T-helper 9 cell (primary cell): ENCODE data around the gene DNAH9.

Experiments
- DNase-seq: peaks from one replicate; pipeline ENCODE4 v3.0.0-alpha.2; 2020
- total RNA-seq, 2 donors: gene quantifications; one replicate each; lab custom pipeline; 2026; lab: John Stamatoyannopoulos, UW

DNAH9 gene, protein sequence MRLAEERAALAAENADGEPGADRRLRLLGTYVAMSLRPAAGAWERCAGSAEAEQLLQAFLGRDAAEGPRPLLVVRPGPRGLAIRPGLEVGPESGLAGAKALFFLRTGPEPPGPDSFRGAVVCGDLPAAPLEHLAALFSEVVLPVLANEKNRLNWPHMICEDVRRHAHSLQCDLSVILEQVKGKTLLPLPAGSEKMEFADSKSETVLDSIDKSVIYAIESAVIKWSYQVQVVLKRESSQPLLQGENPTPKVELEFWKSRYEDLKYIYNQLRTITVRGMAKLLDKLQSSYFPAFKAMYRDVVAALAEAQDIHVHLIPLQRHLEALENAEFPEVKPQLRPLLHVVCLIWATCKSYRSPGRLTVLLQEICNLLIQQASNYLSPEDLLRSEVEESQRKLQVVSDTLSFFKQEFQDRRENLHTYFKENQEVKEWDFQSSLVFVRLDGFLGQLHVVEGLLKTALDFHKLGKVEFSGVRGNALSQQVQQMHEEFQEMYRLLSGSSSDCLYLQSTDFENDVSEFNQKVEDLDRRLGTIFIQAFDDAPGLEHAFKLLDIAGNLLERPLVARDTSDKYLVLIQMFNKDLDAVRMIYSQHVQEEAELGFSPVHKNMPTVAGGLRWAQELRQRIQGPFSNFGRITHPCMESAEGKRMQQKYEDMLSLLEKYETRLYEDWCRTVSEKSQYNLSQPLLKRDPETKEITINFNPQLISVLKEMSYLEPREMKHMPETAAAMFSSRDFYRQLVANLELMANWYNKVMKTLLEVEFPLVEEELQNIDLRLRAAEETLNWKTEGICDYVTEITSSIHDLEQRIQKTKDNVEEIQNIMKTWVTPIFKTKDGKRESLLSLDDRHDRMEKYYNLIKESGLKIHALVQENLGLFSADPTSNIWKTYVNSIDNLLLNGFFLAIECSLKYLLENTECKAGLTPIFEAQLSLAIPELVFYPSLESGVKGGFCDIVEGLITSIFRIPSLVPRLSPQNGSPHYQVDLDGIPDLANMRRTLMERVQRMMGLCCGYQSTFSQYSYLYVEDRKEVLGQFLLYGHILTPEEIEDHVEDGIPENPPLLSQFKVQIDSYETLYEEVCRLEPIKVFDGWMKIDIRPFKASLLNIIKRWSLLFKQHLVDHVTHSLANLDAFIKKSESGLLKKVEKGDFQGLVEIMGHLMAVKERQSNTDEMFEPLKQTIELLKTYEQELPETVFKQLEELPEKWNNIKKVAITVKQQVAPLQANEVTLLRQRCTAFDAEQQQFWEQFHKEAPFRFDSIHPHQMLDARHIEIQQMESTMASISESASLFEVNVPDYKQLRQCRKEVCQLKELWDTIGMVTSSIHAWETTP (N-terminal part only)
- total RNA-seq = 0 reads per million in 2 donors

DNA sequence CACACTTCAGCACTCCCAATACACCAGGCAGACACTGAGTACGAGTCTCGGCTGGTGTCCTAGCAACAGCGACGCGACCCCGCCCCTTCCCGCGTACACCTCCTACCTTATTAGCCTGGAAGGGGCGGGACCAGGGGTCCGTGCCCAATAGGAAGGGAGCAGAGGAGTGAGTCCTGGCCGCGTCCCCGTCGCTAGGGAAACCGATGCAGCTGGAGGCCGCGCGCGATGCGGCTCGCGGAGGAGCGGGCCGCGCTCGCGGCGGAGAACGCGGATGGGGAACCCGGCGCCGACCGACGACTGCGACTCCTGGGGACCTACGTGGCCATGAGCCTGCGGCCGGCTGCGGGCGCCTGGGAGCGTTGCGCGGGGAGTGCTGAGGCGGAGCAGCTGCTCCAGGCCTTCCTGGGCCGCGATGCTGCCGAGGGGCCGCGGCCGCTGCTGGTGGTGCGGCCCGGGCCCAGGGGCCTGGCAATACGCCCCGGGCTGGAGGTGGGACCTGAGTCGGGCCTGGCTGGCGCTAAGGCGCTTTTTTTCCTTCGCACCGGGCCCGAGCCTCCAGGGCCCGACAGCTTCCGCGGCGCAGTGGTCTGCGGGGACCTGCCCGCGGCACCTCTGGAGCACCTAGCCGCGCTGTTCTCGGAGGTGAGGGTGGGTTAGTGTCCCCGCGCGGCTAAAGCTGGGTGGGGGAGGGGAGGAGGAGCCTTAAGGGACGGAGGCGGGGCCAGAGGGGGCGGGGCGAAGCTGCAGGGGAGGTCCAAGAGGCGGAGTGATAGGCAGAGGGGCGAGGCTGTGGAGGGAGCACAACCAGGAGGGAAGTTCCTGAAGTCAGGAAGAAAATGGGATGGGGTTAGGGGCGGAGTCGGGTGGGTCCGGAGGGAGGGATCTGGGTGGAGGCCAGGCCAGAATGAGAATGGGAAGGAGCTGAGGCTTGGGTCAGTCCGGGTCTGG lies at the start of gene DNAH9:
DNAH9 (plus strand) TSS at position 197 of the 948 bp plus-strand sequence; CDS start at position 226, 29 bp downstream.
- no peak for DNase-seq

DNA sequence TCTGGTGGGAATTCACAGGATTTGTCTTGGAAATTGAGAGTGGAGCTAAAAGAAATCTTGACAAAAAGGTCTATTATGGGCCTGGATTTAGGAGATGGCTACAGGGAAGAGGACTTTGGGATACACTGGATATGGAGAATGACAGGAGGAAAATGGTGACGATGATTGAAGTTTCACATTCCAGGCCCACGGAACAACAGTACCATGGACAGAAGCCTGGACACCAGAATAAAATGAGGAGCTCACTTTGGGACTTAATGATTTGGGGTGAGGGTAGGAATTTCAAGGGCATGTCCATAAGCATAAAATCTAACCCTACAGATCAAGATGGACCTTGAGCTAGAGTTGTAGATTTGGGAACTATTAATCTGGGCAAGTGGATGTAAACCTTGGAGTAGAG lies 47.8 kb upstream of the DNAH9 start:
- no peak for DNase-seq

DNA sequence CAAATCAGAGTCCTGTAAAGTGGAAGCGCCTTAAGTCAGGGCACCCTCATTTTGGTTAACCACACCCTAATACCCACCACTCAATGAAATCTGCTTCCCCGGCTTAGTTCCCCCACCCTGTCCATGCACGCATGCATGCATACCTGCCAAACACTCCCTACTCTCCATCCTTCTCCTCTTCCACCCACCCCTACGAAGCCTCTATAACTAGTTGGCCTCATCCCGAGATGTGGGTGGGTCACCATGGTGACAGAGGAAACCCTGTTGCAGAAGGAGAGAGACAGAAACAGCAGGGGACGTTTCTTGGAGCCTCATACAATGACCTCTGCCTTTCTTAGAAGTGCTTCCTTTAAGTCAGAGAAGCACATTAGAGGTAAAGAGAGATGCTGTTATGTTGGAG lies 46.8 kb upstream of the DNAH9 start:
- DNase-seq = no peak

DNA sequence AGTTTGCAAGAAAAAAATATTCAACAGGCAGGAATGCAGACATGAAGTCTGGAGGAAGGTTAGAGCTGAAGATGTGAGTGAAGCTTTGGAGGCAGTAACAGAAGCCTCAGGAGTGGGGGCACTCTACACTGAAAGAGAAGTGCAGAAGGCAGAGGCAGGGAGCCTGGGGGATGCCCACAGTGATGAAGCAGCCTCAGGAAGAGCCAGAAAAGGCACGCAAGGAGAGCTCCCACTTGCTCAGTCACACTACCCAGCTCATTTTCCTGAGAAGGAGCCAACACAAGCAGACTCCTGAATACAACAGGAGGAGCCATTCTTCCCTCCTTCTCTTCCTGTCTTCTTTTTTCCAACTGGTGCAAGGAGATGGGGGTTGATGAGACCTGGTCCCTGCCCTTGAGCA lies 45.1 kb upstream of the DNAH9 start:
- DNase-seq = no peak

DNA sequence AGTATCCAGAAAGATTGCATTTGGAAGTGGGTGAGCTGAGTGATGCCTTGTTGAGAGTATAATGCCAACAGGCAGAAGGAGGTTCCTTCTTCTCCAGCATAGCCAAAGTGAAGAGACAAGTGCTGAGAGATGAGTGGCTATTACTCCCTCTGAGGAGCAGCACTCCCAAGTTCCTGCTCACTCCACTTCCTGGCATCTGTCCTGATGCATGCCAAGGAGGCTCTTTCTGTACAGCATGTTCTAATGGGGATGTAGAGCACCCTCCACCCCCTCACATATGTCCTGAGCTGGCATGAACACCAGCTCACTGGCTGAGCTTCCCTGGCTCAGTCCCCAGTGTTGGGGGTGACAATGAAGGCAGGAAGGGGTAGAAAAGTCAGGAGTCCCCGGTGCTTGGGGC lies 44.2 kb upstream of the DNAH9 start:
- no peak for DNase-seq

DNA sequence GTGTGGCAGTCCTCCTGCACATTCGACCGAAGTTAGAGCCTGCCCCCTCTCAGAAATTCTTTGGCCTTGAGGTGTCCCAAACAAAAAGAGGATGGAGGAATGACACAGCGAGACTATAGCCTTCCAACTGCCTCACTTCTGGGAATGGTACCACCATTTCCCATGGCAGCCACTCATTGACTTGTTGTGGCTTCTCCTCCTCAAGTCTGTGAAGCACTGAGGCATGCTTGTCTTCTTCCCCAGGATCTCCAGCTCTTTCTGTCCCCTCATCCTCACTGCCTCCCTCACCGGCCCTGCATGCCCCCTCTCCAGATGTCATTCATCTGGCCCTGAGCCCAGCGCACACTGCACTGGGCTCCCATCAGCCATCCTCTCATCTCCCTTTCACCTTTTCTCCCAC lies 43.7 kb upstream of the DNAH9 start:
- DNase-seq = no peak

DNA sequence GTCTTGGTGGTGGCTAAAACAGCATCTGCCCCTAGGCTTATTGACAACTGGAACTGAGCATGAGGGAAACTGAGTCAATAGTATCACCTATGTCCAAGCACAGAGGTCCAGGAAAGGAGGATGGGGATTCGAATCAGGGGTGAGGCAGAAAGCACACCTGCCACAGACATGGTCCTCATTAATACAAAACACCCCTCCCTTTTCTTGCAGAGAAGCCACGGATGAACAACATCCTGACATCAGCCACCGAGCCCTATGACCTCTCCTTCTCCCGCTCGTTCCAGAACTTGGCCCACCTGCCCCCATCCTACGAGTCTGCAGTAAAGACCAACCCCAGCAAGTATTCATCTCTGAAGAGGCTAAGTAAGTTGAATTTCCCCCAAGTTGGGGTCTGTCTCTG lies 42.7 kb upstream of the DNAH9 start:
- DNase-seq = no peak

DNA sequence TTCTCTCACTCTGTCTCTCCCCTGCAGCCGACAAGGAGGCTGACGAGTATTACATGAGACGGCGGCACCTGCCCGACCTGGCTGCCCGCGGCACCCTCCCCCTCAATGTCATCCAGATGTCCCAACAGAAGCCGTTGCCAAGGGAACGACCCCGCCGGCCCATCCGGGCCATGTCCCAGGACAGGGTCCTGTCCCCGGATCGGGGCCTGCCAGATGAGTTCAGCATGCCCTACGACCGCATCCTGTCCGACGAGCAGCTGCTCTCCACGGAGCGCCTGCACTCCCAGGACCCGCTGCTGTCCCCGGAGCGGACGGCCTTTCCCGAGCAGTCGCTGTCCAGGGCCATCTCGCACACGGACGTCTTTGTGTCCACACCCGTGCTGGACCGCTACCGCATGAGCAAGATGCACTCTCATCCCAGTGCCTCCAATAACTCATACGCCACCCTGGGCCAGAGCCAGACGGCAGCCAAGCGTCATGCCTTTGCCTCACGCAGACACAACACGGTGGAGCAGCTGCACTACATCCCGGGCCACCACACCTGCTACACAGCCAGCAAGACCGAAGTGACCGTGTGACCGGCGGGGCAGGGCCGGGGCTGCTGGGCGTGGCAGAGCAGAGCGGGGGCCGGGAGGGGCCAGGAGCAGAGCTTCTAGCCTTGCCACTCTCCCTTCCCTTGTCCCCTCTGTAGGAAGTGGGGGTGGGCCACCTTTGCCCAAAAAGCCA lies 40.4 kb upstream of the DNAH9 start:
- no peak for DNase-seq

DNA sequence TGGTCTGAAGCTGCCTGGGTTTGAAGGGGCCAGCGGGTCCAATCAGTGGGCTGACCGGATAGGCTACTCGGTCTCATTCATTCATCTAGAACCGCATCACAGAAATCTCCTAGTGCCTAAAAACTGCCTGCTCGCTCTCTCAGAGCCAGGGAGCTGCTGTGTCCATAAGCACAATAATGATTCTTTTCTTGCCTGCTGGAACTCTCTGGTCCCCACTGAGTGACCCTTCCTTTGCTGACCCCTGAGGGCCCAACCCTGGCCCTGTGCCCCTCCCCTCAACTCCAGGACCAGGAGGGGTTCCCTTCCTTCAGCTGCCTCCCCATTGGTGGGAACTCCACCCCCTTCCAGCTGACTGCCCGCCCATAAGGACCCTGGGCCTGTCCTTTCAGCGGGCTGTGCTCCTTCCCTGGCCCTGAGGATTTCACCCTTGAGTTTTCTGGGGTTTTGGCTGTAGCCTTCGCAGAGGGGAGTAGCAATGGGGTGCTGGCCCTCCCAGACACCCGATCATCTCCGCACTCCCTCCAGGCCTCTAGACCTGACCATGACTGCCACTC lies 39.5 kb upstream of the DNAH9 start:
- no peak for DNase-seq

DNA sequence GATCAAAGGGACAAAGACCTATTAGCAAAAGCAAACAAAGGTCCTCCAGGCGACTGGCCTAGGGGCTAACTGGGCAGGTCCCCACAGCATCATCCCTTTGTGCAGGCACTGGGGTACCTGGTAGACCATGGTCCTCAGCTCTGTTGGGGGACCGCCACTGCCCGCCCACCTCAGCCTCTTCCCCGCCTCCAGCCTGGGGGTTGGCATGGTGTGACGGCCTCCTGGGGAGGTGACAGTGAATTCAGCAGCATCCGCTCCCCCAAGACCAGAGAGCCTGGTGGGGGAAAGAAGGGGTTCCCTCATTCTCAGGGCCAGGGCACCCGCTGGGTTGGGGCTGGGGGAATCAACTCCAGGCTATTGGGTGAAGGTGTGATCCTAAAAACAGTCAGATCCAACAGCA lies 38.7 kb upstream of the DNAH9 start:
- DNase-seq = no peak

DNA sequence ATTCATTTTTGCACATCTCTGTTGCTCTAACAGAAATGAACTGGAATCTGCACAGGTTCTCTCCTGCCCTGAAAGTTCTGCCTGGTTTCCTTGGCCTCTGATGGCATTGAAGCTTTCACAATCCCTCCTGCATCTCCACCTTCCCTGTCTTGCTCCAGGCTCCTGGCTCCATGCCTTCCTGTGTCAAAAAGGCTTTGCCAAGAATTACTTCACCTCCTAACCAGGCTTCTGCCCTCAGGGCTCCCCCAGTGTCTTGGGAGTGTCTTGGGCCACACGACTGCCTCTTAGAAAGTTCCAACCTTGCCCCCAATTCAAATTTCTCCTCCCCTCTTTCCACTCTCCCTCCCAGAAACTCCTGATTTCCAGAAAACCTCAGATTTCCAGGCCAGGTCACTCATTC lies 37.0 kb upstream of the DNAH9 start:
- no peak for DNase-seq

DNA sequence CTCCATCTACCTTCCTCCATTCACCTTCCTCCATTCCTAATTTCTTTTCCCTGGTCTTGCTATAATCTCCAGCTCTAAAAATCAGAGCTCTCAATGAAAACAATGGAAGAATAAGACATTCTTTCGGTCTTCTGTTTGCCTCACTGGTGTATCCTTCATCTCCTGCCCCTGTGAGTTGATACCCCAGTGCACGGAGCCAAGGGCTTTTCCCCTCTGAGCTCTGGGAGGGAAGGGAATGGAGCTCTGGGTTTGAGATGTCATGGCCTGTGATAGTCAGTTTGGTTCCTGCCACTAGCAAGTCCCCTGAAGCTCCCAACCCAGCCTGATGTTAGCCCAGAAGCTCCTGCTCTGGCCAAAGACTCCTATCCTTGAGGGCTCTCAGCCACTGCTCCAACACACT lies 36.6 kb upstream of the DNAH9 start:
- no peak for DNase-seq

DNA sequence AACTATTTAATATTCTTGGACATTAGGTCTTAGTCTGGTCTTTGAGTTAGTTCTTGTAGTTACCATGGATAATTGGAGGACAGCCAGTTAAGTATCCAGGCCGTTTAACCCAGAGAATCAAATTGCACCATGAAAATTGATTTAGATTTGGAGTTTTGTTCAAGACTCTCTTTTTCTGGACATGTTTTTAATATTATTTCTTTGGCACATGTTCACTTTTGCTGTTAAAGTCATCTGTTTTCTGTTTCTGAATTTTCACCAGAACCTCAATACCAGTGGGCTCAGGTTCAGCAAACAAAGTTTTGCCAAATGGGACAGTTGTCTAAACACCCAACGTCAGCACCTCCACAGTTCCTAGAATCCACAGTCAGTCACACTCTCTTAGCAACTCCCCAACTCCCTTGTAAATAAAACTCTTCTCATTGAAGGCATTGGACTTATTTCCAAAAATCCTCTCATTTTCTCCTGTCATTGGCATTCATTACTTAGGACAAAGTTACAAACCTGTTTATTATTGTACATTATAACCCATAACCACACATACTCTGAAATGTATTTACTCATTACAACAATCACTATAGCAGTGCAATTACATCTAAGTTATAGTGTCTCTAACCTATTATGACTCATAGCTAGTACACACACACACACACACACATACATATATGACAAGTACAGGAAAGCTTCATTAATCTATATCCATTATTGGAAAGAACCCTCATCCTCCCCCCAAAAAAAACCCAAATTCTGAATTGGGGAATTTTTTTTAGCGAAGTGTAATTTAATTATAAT lies 33.5 kb upstream of the DNAH9 start:
- DNase-seq = no peak

DNA sequence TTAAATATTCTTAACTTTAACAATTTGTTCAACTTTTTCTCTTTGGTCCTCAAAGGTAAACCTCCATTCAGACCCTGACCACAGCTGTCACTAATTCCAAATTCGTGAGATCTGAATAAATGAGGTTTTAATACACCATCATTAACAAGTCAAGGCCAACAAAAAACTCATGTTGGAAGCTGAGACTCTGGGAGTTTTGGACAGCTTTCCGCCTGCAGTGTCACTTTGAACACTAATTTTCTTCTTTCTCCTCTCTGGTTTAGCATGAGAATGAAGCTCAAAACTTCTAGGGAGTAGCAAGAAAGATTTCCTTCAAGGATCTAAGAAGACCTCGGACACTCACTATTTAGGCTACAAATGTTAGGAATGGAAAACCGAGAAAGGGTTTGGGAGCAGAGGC lies 32.7 kb upstream of the DNAH9 start:
- no peak for DNase-seq

DNA sequence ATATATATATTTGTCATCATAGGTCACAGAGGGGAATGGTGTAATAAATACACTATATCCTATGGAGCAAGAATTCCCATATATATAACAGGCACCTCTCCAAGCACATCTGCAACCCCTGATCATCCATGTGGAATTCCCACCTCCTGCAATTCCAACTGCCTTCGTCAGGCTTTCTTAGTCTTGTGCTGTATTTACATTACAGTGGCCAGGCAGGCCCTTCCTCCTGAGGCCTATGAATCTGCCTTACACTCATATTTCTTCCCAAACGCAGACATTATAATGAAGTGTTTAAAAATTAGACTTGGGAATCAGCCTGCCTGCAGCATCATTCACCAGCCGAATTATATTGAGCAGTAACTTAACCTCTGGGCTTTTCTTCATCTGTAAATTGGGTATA lies 19.3 kb upstream of the DNAH9 start:
- no peak for DNase-seq

DNA sequence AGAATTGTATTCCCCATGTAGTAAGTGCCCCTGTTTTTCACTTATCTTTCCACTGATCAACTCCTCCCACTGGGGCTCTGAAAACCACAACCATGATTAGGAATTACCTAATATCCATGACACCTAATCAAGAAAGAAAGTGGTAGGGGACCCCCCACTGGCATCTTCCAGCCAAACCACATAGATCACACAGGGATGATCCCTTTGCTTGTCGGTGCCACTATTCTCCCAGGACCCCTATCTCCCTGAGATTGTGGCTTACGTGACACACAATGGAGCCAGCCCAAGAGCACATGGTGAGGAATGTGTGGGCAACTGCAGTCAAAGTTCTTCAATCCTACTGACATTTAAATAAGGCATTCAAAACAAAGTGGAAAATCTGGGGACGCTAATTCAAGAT lies 17.6 kb upstream of the DNAH9 start:
- no peak for DNase-seq

DNA sequence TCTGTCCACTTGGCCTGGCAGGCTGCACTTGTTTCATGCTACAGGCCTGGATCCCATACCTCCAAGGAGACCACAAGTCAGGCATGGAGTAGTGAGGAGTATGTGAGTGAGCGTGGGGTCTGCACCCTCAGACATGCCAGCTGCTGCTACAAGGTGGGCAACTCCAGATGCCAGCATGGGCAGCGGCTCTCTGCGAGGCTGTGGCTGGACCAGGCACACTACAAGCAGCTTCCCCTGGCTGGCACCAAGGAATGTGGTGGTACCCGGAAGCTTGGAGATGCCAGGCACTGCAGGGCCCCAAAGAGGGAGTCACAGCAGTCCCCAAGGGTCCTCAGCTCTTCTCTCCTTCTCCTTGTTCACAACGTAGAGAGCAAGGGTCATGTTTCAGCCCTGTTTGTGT lies 16.1 kb upstream of the DNAH9 start:
- no peak for DNase-seq

DNA sequence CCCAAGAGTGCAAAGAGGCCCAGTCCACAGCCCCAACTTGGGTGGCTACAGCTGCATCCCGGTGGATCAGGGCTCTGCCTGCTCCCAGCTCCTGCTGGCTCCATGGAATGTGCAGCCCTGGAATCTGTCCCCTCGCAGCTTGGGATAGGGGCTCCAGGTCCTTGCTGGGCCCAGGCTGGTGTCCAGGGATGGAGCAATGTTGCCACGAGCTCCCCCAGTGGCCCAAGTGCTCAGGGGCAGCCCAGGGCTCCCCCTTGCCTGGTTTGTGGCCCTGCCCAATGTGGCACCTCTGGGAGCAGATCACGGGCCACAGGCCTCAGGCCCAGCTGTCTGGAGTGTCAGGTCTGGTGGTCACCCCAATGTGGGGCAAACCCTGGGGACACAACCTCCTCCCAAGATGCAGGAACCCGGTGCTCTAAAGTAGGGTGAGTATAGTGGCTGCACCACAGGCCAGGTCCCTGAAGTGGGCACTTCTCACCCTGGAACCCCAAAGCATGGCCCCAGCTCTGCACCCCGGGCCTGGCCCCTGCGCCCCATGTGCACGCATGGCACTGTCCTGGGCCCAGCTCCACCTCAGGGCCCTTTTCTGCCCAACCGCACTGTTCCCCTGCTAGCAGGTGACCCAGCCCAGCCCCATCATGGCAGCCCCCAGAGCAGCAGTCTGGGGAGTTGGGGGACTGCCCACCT lies 14.8 kb upstream of the DNAH9 start:
- DNase-seq = no peak

DNA sequence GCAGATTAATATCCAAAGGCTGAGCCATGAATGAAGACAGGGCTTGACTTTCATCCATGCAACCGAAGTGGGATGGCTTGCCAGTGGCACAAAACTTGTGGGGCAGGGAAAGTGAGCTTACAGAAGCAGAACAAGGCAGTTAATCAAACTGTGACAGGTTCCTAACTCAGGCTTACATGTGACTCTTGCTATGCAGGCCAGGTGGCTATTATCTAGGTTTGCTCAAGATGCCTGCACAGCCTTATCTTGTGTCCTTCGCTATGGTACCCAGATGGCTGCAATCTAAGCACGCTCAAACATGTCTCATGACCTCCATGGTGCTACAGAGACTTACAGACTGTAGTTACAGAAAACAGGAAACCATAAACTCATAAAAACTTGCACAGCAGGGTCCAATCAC lies 8.6 kb upstream of the DNAH9 start:
- no peak for DNase-seq
